ENCODE results near the gene IL1RAPL1. TPM values are rescaled to one million over a fixed set of nuclear protein-coding genes. Genes with fewer than 3 reads are reported as not detected.

Gene IL1RAPL1
- total and polyA plus RNA-seq, 2 experiments from 2014 or later, result 0.18 to 0.49 TPM

DNA sequence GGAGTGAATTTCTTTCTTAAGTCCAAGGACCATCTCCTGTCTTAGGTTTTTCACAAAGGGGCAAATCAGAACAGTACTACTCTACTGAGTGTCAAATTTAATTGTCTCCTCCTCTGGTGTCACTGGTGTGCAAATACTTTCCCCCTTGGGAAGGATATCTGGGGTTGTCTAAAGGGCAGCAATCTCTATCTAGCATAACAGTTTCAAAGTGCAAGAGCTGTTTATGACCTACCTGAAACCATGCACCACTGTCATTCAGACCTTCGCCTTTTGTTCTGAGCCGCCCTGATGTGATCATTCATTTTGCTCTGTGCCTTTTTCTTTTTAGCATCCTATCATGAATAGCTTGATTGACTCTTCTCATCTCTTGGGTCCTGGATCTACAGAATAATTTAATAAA, 39.3 kb downstream of the IL1RAPL1 start (continued):
- TF ChIP-seq, protein P1, sequence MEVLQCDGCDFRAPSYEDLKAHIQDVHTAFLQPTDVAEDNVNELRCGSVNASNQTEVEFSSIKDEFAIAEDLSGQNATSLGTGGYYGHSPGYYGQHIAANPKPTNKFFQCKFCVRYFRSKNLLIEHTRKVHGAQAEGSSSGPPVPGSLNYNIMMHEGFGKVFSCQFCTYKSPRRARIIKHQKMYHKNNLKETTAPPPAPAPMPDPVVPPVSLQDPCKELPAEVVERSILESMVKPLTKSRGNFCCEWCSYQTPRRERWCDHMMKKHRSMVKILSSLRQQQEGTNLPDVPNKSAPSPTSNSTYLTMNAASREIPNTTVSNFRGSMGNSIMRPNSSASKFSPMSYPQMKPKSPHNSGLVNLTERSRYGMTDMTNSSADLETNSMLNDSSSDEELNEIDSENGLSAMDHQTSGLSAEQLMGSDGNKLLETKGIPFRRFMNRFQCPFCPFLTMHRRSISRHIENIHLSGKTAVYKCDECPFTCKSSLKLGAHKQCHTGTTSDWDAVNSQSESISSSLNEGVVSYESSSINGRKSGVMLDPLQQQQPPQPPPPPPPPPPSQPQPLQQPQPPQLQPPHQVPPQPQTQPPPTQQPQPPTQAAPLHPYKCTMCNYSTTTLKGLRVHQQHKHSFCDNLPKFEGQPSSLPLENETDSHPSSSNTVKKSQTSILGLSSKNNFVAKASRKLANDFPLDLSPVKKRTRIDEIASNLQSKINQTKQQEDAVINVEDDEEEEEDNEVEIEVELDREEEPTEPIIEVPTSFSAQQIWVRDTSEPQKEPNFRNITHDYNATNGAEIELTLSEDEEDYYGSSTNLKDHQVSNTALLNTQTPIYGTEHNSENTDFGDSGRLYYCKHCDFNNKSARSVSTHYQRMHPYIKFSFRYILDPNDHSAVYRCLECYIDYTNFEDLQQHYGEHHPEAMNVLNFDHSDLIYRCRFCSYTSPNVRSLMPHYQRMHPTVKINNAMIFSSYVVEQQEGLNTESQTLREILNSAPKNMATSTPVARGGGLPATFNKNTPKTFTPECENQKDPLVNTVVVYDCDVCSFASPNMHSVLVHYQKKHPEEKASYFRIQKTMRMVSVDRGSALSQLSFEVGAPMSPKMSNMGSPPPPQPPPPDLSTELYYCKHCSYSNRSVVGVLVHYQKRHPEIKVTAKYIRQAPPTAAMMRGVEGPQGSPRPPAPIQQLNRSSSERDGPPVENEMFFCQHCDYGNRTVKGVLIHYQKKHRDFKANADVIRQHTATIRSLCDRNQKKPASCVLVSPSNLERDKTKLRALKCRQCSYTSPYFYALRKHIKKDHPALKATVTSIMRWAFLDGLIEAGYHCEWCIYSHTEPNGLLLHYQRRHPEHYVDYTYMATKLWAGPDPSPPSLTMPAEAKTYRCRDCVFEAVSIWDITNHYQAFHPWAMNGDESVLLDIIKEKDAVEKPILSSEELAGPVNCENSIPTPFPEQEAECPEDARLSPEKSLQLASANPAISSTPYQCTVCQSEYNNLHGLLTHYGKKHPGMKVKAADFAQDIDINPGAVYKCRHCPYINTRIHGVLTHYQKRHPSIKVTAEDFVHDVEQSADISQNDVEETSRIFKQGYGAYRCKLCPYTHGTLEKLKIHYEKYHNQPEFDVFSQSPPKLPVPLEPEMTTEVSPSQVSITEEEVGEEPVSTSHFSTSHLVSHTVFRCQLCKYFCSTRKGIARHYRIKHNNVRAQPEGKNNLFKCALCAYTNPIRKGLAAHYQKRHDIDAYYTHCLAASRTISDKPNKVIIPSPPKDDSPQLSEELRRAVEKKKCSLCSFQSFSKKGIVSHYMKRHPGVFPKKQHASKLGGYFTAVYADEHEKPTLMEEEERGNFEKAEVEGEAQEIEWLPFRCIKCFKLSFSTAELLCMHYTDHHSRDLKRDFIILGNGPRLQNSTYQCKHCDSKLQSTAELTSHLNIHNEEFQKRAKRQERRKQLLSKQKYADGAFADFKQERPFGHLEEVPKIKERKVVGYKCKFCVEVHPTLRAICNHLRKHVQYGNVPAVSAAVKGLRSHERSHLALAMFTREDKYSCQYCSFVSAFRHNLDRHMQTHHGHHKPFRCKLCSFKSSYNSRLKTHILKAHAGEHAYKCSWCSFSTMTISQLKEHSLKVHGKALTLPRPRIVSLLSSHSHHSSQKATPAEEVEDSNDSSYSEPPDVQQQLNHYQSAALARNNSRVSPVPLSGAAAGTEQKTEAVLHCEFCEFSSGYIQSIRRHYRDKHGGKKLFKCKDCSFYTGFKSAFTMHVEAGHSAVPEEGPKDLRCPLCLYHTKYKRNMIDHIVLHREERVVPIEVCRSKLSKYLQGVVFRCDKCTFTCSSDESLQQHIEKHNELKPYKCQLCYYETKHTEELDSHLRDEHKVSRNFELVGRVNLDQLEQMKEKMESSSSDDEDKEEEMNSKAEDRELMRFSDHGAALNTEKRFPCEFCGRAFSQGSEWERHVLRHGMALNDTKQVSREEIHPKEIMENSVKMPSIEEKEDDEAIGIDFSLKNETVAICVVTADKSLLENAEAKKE (CRISPR knock-in tag; IDR thresholded peaks at IDR 0.05), result no peak
- TF ChIP-seq CTCF (conservative IDR thresholded peaks at IDR 0.05; ENCODE audit: low read depth in 2 of 2) (no peak), JUNB (IDR thresholded peaks at IDR 0.05; ENCODE audit: unreplicated experiment) (no peak), STAT1 (IDR thresholded peaks at IDR 0.05; ENCODE audit: unreplicated experiment) (no peak)

- no peak overlapping the region for H3K4me3 ChIP-seq
- DNase-seq (ENCODE audit: low spot score) (no peak), ATAC-seq (no peak)
- H3K36me3 Mint-ChIP-seq (ENCODE audit: low read depth), result no peaks in the 10 kb centered on the region
- H3K36me3 ChIP-seq (ENCODE audit: insufficient read depth), result no peaks in the 10 kb centered on the region
- H3K4me3 Mint-ChIP-seq, result no peak overlapping the region
- no peaks in the 10 kb centered on the region for H3K9me3 Mint-ChIP-seq
- peaks cover 31% of the 10 kb centered on the region for H3K27me3 Mint-ChIP-seq (ENCODE audit: insufficient read depth, low read depth, poor library complexity)
- H3K4me1 ChIP-seq (ENCODE audit: insufficient read depth), result peaks cover 6% of the 10 kb centered on the region
- no peak overlapping the region for H3K27ac Mint-ChIP-seq
- H2AFZ ChIP-seq, result no peak overlapping the region
- peaks cover 31% of the 10 kb centered on the region for H3K4me1 Mint-ChIP-seq
- H3K27ac ChIP-seq (ENCODE audit: low read depth), result no peak overlapping the region
- peaks cover 58% of the 10 kb centered on the region for H3K27me3 ChIP-seq (ENCODE audit: insufficient read depth)
- H3K4me2 ChIP-seq, result no peak overlapping the region
- H3K79me2 ChIP-seq (replicated peaks; ENCODE audit: insufficient read depth), result no peaks in the 10 kb centered on the region
- H3K9me2 ChIP-seq (ENCODE audit: insufficient read depth), result no peaks in the 10 kb centered on the region
- H4K20me1 ChIP-seq (replicated peaks; ENCODE audit: insufficient read depth), result no peaks in the 10 kb centered on the region
- no peaks in the 10 kb centered on the region for H3F3A ChIP-seq (replicated peaks; ENCODE audit: low read depth)
- TF ChIP-seq, protein P2, sequence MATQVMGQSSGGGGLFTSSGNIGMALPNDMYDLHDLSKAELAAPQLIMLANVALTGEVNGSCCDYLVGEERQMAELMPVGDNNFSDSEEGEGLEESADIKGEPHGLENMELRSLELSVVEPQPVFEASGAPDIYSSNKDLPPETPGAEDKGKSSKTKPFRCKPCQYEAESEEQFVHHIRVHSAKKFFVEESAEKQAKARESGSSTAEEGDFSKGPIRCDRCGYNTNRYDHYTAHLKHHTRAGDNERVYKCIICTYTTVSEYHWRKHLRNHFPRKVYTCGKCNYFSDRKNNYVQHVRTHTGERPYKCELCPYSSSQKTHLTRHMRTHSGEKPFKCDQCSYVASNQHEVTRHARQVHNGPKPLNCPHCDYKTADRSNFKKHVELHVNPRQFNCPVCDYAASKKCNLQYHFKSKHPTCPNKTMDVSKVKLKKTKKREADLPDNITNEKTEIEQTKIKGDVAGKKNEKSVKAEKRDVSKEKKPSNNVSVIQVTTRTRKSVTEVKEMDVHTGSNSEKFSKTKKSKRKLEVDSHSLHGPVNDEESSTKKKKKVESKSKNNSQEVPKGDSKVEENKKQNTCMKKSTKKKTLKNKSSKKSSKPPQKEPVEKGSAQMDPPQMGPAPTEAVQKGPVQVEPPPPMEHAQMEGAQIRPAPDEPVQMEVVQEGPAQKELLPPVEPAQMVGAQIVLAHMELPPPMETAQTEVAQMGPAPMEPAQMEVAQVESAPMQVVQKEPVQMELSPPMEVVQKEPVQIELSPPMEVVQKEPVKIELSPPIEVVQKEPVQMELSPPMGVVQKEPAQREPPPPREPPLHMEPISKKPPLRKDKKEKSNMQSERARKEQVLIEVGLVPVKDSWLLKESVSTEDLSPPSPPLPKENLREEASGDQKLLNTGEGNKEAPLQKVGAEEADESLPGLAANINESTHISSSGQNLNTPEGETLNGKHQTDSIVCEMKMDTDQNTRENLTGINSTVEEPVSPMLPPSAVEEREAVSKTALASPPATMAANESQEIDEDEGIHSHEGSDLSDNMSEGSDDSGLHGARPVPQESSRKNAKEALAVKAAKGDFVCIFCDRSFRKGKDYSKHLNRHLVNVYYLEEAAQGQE (IDR thresholded peaks at IDR 0.05; ENCODE audit: unreplicated experiment), result no peak
- no peak for TF ChIP-seq ETS1 (IDR thresholded peaks at IDR 0.05)
- no peak for TF ChIP-seq ZNF114 (CRISPR knock-in tag; IDR thresholded peaks at IDR 0.05)
- TF ChIP-seq CREB1 (CRISPR knock-in tag; IDR thresholded peaks at IDR 0.05; ENCODE audit: low read depth), result no peak
- TF ChIP-seq JUNB (IDR thresholded peaks at IDR 0.05; ENCODE audit: unreplicated experiment), result no peak
Observed at GRCh38 chrX:28628120-28628519, 40.9 kb downstream of the IL1RAPL1 start.

Measured in GM23338 (cell line).